Measurements from ENCODE around the gene RASD1. TPM values are rescaled to one million over a fixed set of nuclear protein-coding genes. Genes with fewer than 3 reads are reported as not detected.

RASD1 gene
- total and polyA plus RNA-seq, 2 experiments from 2014 or later, result 1.2 to 2.2 TPM

DNA sequence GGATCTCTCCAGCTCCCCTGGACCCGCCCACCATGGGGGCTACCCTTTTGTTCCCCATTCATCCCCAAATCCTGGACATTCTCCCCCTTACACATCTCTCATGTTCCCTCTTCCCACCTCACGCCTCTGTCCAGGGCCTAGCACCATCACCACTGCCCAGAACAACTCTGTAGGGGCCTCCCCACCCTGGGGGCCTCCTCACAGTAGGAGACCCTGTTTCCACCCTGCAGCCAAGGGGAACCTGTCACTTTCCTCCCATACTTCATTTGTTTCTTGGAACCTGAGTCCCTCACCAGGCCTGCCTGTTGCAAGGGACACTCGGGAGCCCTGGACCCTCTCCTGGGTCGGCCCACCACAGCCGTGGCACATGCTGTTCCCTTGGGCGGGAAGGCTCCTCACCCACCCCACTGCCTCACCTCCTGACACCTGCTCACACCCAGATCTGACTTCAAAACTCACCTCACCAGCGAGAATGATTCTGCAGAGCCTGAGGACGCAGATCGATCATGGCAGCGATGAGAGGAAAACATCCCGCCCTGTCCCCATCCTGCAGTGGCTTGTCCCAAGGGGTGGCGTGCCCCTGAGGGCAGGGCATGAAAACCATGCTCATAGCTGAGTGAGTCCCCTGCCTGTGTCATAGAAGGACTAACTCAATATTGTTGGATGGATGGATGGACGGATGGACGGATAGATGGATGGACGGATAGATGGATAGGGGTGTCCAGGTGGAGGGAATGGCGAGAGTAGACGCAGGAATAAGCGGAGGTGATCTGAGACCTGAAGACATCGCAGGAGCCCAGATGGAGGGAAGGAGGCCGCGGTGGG is 6.8 kb upstream of the RASD1 start:
- no peak overlapping the region for H3K4me2 ChIP-seq (ENCODE audit: unreplicated experiment)
- no peaks in the 10 kb centered on the region for H4K20me1 ChIP-seq (ENCODE audit: insufficient read depth)
- DNase-seq, result no peak
- no peak for TF ChIP-seq EZH2phosphoT487 (IDR thresholded peaks at IDR 0.05; ENCODE audit: insufficient read depth, low read depth)
- TF ChIP-seq EZH2 (IDR thresholded peaks at IDR 0.05; ENCODE audit: insufficient read depth, poor library complexity, severe bottlenecking), result no peak
- H3K36me3 ChIP-seq (ENCODE audit: low read depth), result no peaks in the 10 kb centered on the region
- no peaks in the 10 kb centered on the region for H3K79me2 ChIP-seq (ENCODE audit: insufficient read depth)
- H3K9me3 ChIP-seq (ENCODE audit: low read depth), result no peaks in the 10 kb centered on the region
- H3K9ac ChIP-seq, result no peak overlapping the region
- in situ Hi-C loops (cut with MboI), result no loop called here
- no peaks in the 10 kb centered on the region for H3K27me3 ChIP-seq (replicated peaks; ENCODE audit: insufficient read depth)
- H3K4me1 ChIP-seq (ENCODE audit: insufficient read depth), result no peaks in the 10 kb centered on the region
- H2AFZ ChIP-seq, result no peak overlapping the region
- H3K4me3 ChIP-seq, result no peak overlapping the region
- H3F3A ChIP-seq (ENCODE audit: insufficient read depth), result no peaks in the 10 kb centered on the region
- no peak overlapping the region for H3K27ac ChIP-seq
- 87 to 90% methylated on average over 21 of the region's 21 CpGs for WGBS, 2 experiments (ENCODE audit: low coverage in 1 of 2, low lambda C conversion rate in 2 of 2, missing lambda C conversion rate in 2 of 2)
- no peaks in the 10 kb centered on the region for H3K9me2 ChIP-seq (ENCODE audit: insufficient read depth)

DNA sequence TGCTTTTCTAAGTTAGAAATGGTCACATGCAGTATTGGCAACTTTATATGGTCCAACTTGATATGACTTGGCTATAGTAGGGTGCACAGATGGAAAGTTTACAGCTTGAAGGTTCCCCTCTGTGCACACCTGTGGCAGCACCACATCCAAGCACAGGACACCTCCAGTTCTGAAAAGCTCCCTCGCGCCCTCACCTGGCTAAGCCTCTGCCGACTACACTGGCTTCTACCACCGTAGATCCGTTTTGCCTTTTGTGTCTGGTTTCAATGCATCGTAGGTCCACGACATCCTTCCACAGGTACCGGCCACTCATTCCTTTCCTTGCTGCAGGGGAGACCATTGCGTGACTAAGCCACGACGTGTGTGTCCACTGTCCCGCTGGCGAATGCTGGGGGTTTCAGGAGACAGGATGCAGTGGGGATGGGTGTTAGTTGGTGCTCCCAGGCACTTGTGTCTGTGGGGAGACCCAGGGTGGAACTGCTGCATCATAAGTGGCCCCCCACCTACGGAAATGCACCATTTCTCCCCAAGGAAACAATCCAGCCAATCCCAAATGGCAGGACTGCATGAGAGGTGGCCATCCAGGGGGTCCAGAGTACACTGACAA is 4.9 kb upstream of the RASD1 start:
- Histone ChIP-seq H3K79me2 (ENCODE audit: insufficient read depth) (no peaks in the 10 kb centered on the region), H3K9me2 (ENCODE audit: insufficient read depth) (no peaks in the 10 kb centered on the region), H3K4me2 (ENCODE audit: unreplicated experiment) (no peak overlapping the region), H2AFZ (no peak overlapping the region), H3K27me3 (replicated peaks; ENCODE audit: insufficient read depth) (no peaks in the 10 kb centered on the region), H3F3A (ENCODE audit: insufficient read depth) (no peaks in the 10 kb centered on the region), H3K9me3 (ENCODE audit: low read depth) (no peaks in the 10 kb centered on the region), H3K4me3 (no peak overlapping the region), H3K27ac (no peak overlapping the region), H3K36me3 (ENCODE audit: low read depth) (no peaks in the 10 kb centered on the region), H4K20me1 (ENCODE audit: insufficient read depth) (no peaks in the 10 kb centered on the region), H3K9ac (no peak overlapping the region), H3K4me1 (ENCODE audit: insufficient read depth) (peaks cover 3% of the 10 kb centered on the region; the same call in 1 of the 2 replicates)
- no peak for DNase-seq
- in situ Hi-C loops (cut with MboI), result no loop called here
- TF ChIP-seq EZH2phosphoT487 (IDR thresholded peaks at IDR 0.05; ENCODE audit: insufficient read depth, low read depth), result no peak
- no peak for TF ChIP-seq EZH2 (IDR thresholded peaks at IDR 0.05; ENCODE audit: insufficient read depth, poor library complexity, severe bottlenecking)
- WGBS, 2 experiments (ENCODE audit: low coverage in 1 of 2, low lambda C conversion rate in 2 of 2, missing lambda C conversion rate in 2 of 2), result 69 to 70% methylated on average over 14 of the region's 14 CpGs

DNA sequence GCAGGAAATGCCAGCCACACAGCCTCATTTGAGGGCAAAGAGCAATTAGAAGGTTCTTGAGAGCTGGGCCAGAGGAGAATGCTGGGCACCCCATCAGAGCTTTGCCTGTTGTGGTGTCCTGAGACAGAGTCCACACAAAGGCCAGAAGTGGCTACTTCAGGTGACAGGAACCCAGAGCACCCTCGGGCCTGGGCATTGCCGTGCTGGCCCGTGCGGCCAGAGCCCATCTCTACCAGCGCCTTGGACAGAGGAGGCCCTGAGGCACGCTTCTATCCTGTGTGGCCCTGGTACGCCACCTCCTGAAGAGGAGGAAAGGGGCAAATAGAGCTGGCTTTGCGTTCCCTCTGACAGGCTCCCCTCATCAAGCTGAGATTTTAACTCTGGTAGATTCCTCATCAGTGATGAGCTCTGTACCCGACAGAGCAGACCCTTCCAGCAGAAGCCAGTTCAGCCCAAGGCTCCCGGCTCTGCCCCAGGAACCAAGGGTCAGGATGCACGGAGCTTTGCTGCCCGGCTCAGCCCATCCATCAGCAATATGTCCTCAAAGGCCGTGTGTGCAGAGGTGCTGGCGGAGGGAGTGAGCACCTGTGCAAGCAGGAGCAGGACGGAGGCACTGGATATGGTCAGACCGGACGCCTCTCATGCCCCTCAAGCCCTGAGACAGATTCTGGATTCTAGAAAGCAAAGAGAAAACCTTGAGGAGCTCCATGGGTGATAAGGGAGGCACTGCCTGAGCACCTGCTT is 3.4 kb upstream of the RASD1 start:
- WGBS, 2 experiments (ENCODE audit: low coverage in 1 of 2, low lambda C conversion rate in 2 of 2, missing lambda C conversion rate in 2 of 2), result 76% methylated on average over 17 of the region's 17 CpGs

DNA sequence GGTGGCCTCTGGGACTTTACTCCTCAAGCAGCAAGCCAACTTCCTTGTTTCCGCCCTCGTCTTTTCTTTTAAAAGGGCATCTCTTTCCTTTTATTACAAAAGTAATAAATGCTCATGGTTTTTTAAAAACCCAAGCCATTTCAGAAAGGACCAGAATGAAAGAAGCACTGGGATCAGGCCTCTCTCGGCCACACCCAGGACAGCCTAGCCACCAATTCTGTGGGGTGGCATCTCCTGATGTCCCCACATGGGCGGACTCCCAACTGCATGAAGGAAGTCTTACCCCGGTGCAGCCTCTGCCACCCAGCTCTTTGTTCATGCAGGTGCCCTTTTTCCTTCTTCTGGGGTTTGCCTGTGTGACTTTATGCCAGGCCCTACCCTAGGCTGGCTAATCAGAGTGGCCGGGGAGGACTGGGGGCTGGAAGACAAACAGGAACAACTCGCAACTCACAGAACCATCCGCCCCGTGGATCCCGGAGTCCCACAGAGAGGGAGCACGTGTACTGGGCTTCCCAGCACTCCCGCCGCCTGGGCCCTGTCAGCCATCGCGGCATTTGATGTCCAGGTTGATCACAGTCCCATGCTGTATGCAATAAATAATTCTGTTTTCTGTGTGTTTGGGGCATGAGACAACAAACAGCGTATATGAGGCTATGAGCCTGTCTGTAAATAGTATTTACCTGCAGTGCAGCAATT is 2.6 kb upstream of the RASD1 start:
- Histone ChIP-seq H3K36me3 (ENCODE audit: low read depth) (no peaks in the 10 kb centered on the region), H3K79me2 (ENCODE audit: insufficient read depth) (no peaks in the 10 kb centered on the region), H4K20me1 (ENCODE audit: insufficient read depth) (no peaks in the 10 kb centered on the region), H3K9me3 (ENCODE audit: low read depth) (no peaks in the 10 kb centered on the region), H3K27ac (no peak overlapping the region), H3K4me2 (ENCODE audit: unreplicated experiment) (no peak overlapping the region), H3K4me3 (no peak overlapping the region), H2AFZ (no peak overlapping the region), H3K27me3 (replicated peaks; ENCODE audit: insufficient read depth) (no peaks in the 10 kb centered on the region), H3K9ac (no peak overlapping the region), H3F3A (ENCODE audit: insufficient read depth) (no peaks in the 10 kb centered on the region), H3K4me1 (ENCODE audit: insufficient read depth) (peaks cover 3% of the 10 kb centered on the region; the same call in 1 of the 2 replicates), H3K9me2 (ENCODE audit: insufficient read depth) (no peaks in the 10 kb centered on the region)
- 85 to 86% methylated on average over 16 of the region's 16 CpGs for WGBS, 2 experiments (ENCODE audit: low coverage in 1 of 2, low lambda C conversion rate in 2 of 2, missing lambda C conversion rate in 2 of 2)
- no peak for TF ChIP-seq EZH2 (IDR thresholded peaks at IDR 0.05; ENCODE audit: insufficient read depth, poor library complexity, severe bottlenecking)
- no peak for TF ChIP-seq EZH2phosphoT487 (IDR thresholded peaks at IDR 0.05; ENCODE audit: insufficient read depth, low read depth)
- no peak for DNase-seq
- in situ Hi-C loops (cut with MboI), result loop anchor here (10.0 kb wide), 1 partner anchor 144 kb away; no protein-coding TSS in a partner anchor

More for the DNA sequence above, 3.4 kb upstream of the RASD1 start:
- H3K27ac ChIP-seq, result no peak overlapping the region
- H3K4me1 ChIP-seq (ENCODE audit: insufficient read depth), result peaks cover 3% of the 10 kb centered on the region; the same call in 1 of the 2 replicates
- no peak overlapping the region for H3K4me3 ChIP-seq
- no peak overlapping the region for H3K4me2 ChIP-seq (ENCODE audit: unreplicated experiment)
- H3K9me2 ChIP-seq (ENCODE audit: insufficient read depth), result no peaks in the 10 kb centered on the region
- H3K9ac ChIP-seq, result no peak overlapping the region
- no peaks in the 10 kb centered on the region for H3K9me3 ChIP-seq (ENCODE audit: low read depth)
- TF ChIP-seq EZH2phosphoT487 (IDR thresholded peaks at IDR 0.05; ENCODE audit: insufficient read depth, low read depth) (no peak), EZH2 (IDR thresholded peaks at IDR 0.05; ENCODE audit: insufficient read depth, poor library complexity, severe bottlenecking) (no peak)
- no peaks in the 10 kb centered on the region for H3K79me2 ChIP-seq (ENCODE audit: insufficient read depth)
- H2AFZ ChIP-seq, result no peak overlapping the region
- DNase-seq, result no peak
- in situ Hi-C loops (cut with MboI), result loop anchor here (10.0 kb wide), 1 partner anchor 145 kb away; no protein-coding TSS in a partner anchor
- no peaks in the 10 kb centered on the region for H3F3A ChIP-seq (ENCODE audit: insufficient read depth)
- H3K36me3 ChIP-seq (ENCODE audit: low read depth), result no peaks in the 10 kb centered on the region
- no peaks in the 10 kb centered on the region for H4K20me1 ChIP-seq (ENCODE audit: insufficient read depth)
- no peaks in the 10 kb centered on the region for H3K27me3 ChIP-seq (replicated peaks; ENCODE audit: insufficient read depth)
